GM12878 (cell line): ENCODE measurements around the gene ENOX1. TPM values are rescaled to one million over a fixed set of nuclear protein-coding genes. Genes with fewer than 3 reads are reported as not detected.

Experiments
- ATAC-seq: fragments of 200-7000 bp; cut with Tn5 transposase; 3 replicates; pipeline ENCODE4 v1.9.1; 2020; ENCODE audit warnings: mild to moderate bottlenecking, moderate library complexity
- BruUV-seq: library from RNA; stranded (reverse); fragments of 400-500 nt; replicated peaks from 2 replicates; lab custom pipeline; 2021; lab: Mats Ljungman, UMichigan
- CTCF ChIA-PET: fragments of 300-600 bp; sonication (Branson Sonifier 250); formaldehyde crosslinking; extraction: SDS; loops from one replicate; lab custom pipeline; 2021; ENCODE audit warnings: inconsistent platforms; lab: Yijun Ruan, JAX
- POLR2A ChIA-PET: fragments of 350-600 bp; formaldehyde crosslinking; extraction: SDS; loops from one replicate; lab custom pipeline; 2021; ENCODE audit warnings: inconsistent platforms; lab: Charles Lee
- RAD21 ChIA-PET: fragments of 300-600 bp; sonication (Branson Sonifier 250); formaldehyde crosslinking; loops from one replicate; lab custom pipeline; 2023; ENCODE audit warnings: antibody characterized with exemption; ENCODE audit not compliant: unreplicated experiment; lab: Charles Lee
- SMC1A ChIA-PET: fragments of 300-600 bp; sonication (Branson Sonifier 250); formaldehyde crosslinking; loops from one replicate; lab custom pipeline; 2023; ENCODE audit not compliant: unreplicated experiment, uncharacterized antibody; lab: Charles Lee
- DNase-seq: peaks from one replicate; pipeline ENCODE4 v3.0.0-alpha.2; 2011; ENCODE audit warnings: low read depth, low spot score
- FAIRE-seq: peaks from 3 replicates; lab custom pipeline; 2011; peaks lifted over from hg19 to GRCh38; lab: Jason Lieb, UNC
- H2AFZ ChIP-seq: 2 replicates; pipeline ENCODE4 v1.6.0; 2011; ENCODE audit warnings: low read depth, low read length, control low read depth; ENCODE audit not compliant: control insufficient read depth
- H3K27ac ChIP-seq: 2 replicates; pipeline ENCODE4 v1.5.1; 2011; ENCODE audit warnings: control low read depth; ENCODE audit not compliant: control insufficient read depth, insufficient read depth
- H3K27me3 ChIP-seq, 2 experiments: replicated peaks in 1 of 2; 2 replicates each; pipeline versions ENCODE4 v1.6.0 to v1.6.1; 2011; ENCODE audit warnings: low read length in 1 of 2; ENCODE audit not compliant: control insufficient read depth in 2 of 2, insufficient read depth in 2 of 2
- H3K36me3 ChIP-seq, 2 experiments: 2 replicates each; pipeline ENCODE4 v1.5.1; 2011; ENCODE audit warnings: low read length in 1 of 2; ENCODE audit not compliant: control insufficient read depth in 2 of 2, insufficient read depth in 2 of 2
- H3K4me1 ChIP-seq: 2 replicates; pipeline ENCODE4 v1.6.1; 2011; ENCODE audit warnings: mild to moderate bottlenecking, low read length, moderate library complexity, mixed read lengths; ENCODE audit not compliant: control insufficient read depth, insufficient read depth
- H3K4me2 ChIP-seq: 2 replicates; pipeline ENCODE4 v1.6.0; 2011; ENCODE audit warnings: control low read depth; ENCODE audit not compliant: control insufficient read depth, insufficient read depth
- H3K4me3 ChIP-seq: fragments of 200-600 bp; sonication (generic); 2 replicates; pipeline ENCODE4 v1.5.1; 2016
- H3K79me2 ChIP-seq: 2 replicates; pipeline ENCODE4 v1.6.0; 2011; ENCODE audit warnings: low read length; ENCODE audit not compliant: control insufficient read depth, insufficient read depth
- H3K9ac ChIP-seq: 2 replicates; pipeline ENCODE4 v1.8.0; 2011; ENCODE audit warnings: low read length, control low read depth, mixed read lengths; ENCODE audit not compliant: control insufficient read depth, insufficient read depth
- H3K9me3 ChIP-seq: replicated peaks from 3 replicates; pipeline ENCODE4 v1.5.1; 2011; ENCODE audit warnings: mild to moderate bottlenecking, low read length; ENCODE audit not compliant: control insufficient read depth, insufficient read depth
- H4K20me1 ChIP-seq: 2 replicates; pipeline ENCODE4 v1.6.0; 2011; ENCODE audit not compliant: control insufficient read depth, insufficient read depth
- GABPA ChIP-seq: IDR thresholded peaks from 2 replicates; pipeline ENCODE4 v1.6.1; 2014; ENCODE audit warnings: antibody characterized with exemption, low read depth, mild to moderate bottlenecking, inconsistent platforms
- GATAD2B ChIP-seq: fragments of 450-650 bp; conservative IDR thresholded peaks from 2 replicates; pipeline ENCODE4 v1.6.1; 2017; ENCODE audit warnings: low read depth, mild to moderate bottlenecking, moderate library complexity
- IKZF2 ChIP-seq, 2 experiments: fragments of 450-650 bp; IDR thresholded peaks; 2 replicates each; pipeline ENCODE4 v1.6.1; 2017; ENCODE audit warnings: mild to moderate bottlenecking in 2 of 2, moderate library complexity in 2 of 2
- MXI1 ChIP-seq: fragments of 150-350 bp; IDR thresholded peaks from 2 replicates; pipeline ENCODE4 v1.6.1; 2011; ENCODE audit warnings: low read depth, mild to moderate bottlenecking, inconsistent platforms, low read length, improper control_type of control experiment
- SP1 ChIP-seq: IDR thresholded peaks from one replicate; pipeline ENCODE4 v1.6.1; 2011; ENCODE audit warnings: low read depth, low read length
- SPI1 ChIP-seq: IDR thresholded peaks from 2 replicates; pipeline ENCODE4 v1.6.1; 2011; ENCODE audit warnings: low read depth, mild to moderate bottlenecking, low read length, moderate library complexity, borderline replicate concordance; ENCODE audit not compliant: insufficient read depth
- SREBF2 ChIP-seq: IDR thresholded peaks from 2 replicates; pipeline ENCODE4 v1.6.1; 2012; ENCODE audit warnings: mild to moderate bottlenecking, low read length
- TCF12 ChIP-seq: IDR thresholded peaks from 2 replicates; pipeline ENCODE4 v1.6.1; 2011; ENCODE audit warnings: low read depth, mild to moderate bottlenecking, low read length
- TCF3 ChIP-seq: IDR thresholded peaks from 2 replicates; pipeline ENCODE4 v1.6.1; 2012; ENCODE audit warnings: low read depth, mild to moderate bottlenecking, low read length, borderline replicate concordance; ENCODE audit not compliant: insufficient read depth
- ZSCAN29 ChIP-seq: fragments of 450-650 bp; IDR thresholded peaks from 2 replicates; pipeline ENCODE4 v1.6.1; 2017; ENCODE audit warnings: mild to moderate bottlenecking, moderate library complexity
- WGBS: methylation state at CpG from one replicate; pipeline ENCODE4 v1.1.6; 2016; ENCODE audit warnings: low lambda C conversion rate; ENCODE audit not compliant: insufficient replicate concordance, insufficient coverage; ENCODE audit errors: missing lambda C conversion rate; 5-methylcytosine and 5-hydroxymethylcytosine counted together
- in situ Hi-C: fragments of 300-500 bp; cut with MboI; formaldehyde crosslinking; loops from 9 replicates; pipeline ENCODE4 v1.14.3; 2018; ENCODE audit warnings: mixed read lengths
- intact Hi-C: fragments of 100-400 bp; cut with micrococcal nuclease; formaldehyde crosslinking; loops from one replicate; pipeline ENCODE4 v1.14.2; 2022; ENCODE audit not compliant: unreplicated experiment
- polyA plus RNA-seq, 11 experiments: library from polyadenylated mRNA; depleted of rRNA in 4 of 11; unstranded in 6 of 11; stranded (reverse) in 5 of 11; fragments of >200 nt; fragmentation: Nextera tagmentation in 4 of 11; fragmentation: Illumina TruSeq in 1 of 11; extraction: Ambion mirVana in 4 of 11; extraction: Trizol in 1 of 11; gene quantifications; 1 replicate in 1 of 11; 2 replicates in 10 of 11; pipeline versions ENCODE4 v1.2.1 to v1.2.3, GENCODE V29; 2011 to 2016; ENCODE audit warnings: inconsistent platforms in 2 of 11, missing spikeins in 2 of 11, low read depth in 1 of 11
- total RNA-seq, 4 experiments: library from RNA; depleted of rRNA in 3 of 4; stranded (reverse); fragments of >200 nt in 3 of 4; fragmentation: Illumina TruSeq in 1 of 4; extraction: Trizol in 1 of 4; gene quantifications; 2 replicates each; pipeline versions ENCODE4 v1.2.1 to v1.2.3, GENCODE V29; 2013 to 2021
- TF ChIP-seq, protein P1 (sequence below): fragments of 450-650 bp; IDR thresholded peaks from 2 replicates; pipeline ENCODE4 v1.6.1; 2016; ENCODE audit warnings: mild to moderate bottlenecking
- TF ChIP-seq, protein P2 (sequence below): fragments of 450-650 bp; IDR thresholded peaks from 2 replicates; pipeline ENCODE4 v1.6.1; 2017; ENCODE audit warnings: mild to moderate bottlenecking, low read depth, inconsistent platforms; ENCODE audit not compliant: poor library complexity, severe bottlenecking
- TF ChIP-seq, protein P3 (sequence below): fragments of 450-650 bp; conservative IDR thresholded peaks from 2 replicates; pipeline ENCODE4 v1.6.1; 2017; ENCODE audit warnings: mild to moderate bottlenecking, moderate library complexity
- TF ChIP-seq, protein P4 (sequence below): fragments of 450-650 bp; IDR thresholded peaks from 2 replicates; pipeline ENCODE4 v1.6.1; 2014; ENCODE audit warnings: mild to moderate bottlenecking

ENOX1 gene
- total and polyA plus RNA-seq, 10 of the 15 experiments (the other 5 are each of a cell fraction or from before 2014, with no cell fraction given), result 0.11 to 0.26 (median 0.15) TPM

DNA sequence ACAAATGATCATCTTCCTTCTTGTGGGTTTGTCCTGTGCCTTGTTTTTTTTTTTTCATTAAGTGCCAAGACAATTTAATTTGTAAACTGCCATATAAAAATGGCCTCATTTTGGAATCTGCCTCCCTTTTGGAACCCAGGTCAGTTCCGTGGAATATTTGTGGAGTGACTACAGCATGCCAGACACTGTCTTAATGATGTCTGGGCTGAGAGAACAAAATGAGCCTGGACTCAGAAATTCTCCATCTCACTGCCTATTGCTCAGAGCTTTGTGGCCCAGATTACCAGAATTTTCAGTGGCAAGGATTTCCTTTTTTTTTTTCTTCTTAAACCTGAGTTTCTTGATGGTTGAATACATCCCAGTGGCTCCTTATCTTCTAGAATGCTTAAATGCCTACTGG, 340.6 kb downstream of the ENOX1 start:
- in situ Hi-C loops, result no loop called here
- BruUV-seq, result no TSS peak

DNA sequence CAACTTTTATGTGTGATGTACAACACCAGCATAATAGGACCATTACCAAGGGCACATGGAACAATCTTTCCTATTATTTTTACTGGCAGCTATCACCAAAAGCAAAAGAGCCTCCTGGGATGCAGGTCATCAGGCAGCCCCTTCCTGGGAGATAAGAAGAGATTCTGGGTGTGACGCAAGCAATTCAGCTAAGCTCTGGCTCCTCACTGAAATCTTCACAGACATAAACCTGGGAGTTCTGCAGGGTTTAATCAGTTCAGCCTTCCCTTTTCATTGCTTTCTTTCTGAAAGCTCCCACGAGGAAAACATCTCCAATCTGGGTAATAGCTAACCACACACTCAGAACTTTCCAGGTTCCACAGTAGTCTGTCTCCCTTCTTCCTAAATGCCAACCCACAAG, 341.1 kb downstream of the ENOX1 start:
- BruUV-seq, result no TSS peak
- POLR2A ChIA-PET, result no interaction called here
- TF ChIP-seq, protein P1, sequence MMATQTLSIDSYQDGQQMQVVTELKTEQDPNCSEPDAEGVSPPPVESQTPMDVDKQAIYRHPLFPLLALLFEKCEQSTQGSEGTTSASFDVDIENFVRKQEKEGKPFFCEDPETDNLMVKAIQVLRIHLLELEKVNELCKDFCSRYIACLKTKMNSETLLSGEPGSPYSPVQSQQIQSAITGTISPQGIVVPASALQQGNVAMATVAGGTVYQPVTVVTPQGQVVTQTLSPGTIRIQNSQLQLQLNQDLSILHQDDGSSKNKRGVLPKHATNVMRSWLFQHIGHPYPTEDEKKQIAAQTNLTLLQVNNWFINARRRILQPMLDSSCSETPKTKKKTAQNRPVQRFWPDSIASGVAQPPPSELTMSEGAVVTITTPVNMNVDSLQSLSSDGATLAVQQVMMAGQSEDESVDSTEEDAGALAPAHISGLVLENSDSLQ, result no peak
- TF ChIP-seq SPI1 (no peak), SREBF2 (no peak), TCF12 (no peak), IKZF2 (IDR thresholded peaks at IDR 0.05) (no peak)
- TF ChIP-seq, protein P2, sequence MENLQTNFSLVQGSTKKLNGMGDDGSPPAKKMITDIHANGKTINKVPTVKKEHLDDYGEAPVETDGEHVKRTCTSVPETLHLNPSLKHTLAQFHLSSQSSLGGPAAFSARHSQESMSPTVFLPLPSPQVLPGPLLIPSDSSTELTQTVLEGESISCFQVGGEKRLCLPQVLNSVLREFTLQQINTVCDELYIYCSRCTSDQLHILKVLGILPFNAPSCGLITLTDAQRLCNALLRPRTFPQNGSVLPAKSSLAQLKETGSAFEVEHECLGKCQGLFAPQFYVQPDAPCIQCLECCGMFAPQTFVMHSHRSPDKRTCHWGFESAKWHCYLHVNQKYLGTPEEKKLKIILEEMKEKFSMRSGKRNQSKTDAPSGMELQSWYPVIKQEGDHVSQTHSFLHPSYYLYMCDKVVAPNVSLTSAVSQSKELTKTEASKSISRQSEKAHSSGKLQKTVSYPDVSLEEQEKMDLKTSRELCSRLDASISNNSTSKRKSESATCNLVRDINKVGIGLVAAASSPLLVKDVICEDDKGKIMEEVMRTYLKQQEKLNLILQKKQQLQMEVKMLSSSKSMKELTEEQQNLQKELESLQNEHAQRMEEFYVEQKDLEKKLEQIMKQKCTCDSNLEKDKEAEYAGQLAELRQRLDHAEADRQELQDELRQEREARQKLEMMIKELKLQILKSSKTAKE, result no peak
- TF ChIP-seq, protein P3, sequence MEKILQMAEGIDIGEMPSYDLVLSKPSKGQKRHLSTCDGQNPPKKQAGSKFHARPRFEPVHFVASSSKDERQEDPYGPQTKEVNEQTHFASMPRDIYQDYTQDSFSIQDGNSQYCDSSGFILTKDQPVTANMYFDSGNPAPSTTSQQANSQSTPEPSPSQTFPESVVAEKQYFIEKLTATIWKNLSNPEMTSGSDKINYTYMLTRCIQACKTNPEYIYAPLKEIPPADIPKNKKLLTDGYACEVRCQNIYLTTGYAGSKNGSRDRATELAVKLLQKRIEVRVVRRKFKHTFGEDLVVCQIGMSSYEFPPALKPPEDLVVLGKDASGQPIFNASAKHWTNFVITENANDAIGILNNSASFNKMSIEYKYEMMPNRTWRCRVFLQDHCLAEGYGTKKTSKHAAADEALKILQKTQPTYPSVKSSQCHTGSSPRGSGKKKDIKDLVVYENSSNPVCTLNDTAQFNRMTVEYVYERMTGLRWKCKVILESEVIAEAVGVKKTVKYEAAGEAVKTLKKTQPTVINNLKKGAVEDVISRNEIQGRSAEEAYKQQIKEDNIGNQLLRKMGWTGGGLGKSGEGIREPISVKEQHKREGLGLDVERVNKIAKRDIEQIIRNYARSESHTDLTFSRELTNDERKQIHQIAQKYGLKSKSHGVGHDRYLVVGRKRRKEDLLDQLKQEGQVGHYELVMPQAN, result no peak

More for the DNA sequence above, 340.6 kb downstream of the ENOX1 start:
- FAIRE-seq (no peak), DNase-seq (no peak), ATAC-seq (no peak)
- TF ChIP-seq SP1 (no peak), ZSCAN29 (no peak), MXI1 (no peak), GABPA (no peak), GATAD2B (no peak), TCF3 (no peak)
- TF ChIP-seq, protein P4, sequence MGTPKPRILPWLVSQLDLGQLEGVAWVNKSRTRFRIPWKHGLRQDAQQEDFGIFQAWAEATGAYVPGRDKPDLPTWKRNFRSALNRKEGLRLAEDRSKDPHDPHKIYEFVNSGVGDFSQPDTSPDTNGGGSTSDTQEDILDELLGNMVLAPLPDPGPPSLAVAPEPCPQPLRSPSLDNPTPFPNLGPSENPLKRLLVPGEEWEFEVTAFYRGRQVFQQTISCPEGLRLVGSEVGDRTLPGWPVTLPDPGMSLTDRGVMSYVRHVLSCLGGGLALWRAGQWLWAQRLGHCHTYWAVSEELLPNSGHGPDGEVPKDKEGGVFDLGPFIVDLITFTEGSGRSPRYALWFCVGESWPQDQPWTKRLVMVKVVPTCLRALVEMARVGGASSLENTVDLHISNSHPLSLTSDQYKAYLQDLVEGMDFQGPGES, result no peak
- Histone ChIP-seq H2AFZ (no peak overlapping the region), H4K20me1 (no peaks in the 10 kb centered on the region), H3K9ac (no peak overlapping the region), H3K4me2 (no peak overlapping the region), H3K4me1 (no peaks in the 10 kb centered on the region), H3K9me3 (no peaks in the 10 kb centered on the region), H3K79me2 (no peaks in the 10 kb centered on the region), H3K36me3 (no peaks in the 10 kb centered on the region), H3K27me3 (no peaks in the 10 kb centered on the region; a peak in 1 of 4 replicates), H3K27ac (no peak overlapping the region), H3K4me3 (no peak overlapping the region)
- ChIA-PET SMC1A (interaction anchor here (1.2 kb wide), 1 partner anchor 15 kb away, joined by 3 read pairs; no protein-coding TSS in a partner anchor), POLR2A (no interaction called here), RAD21 (no interaction called here), CTCF (no interaction called here)
- intact Hi-C loops, result no loop called here
- 0% methylated on average over 1 of the region's 1 CpG for WGBS

More for the DNA sequence above, 341.1 kb downstream of the ENOX1 start:
- H3K4me3 ChIP-seq, result no peak overlapping the region
- WGBS, result 48% methylated on average over 2 of the region's 2 CpGs
- DNase-seq, result no peak
- no peak overlapping the region for H3K27ac ChIP-seq
- intact Hi-C loops, result no loop called here
- no peaks in the 10 kb centered on the region for H4K20me1 ChIP-seq
- no peak for FAIRE-seq
- H3K9me3 ChIP-seq, result no peaks in the 10 kb centered on the region
- ChIA-PET RAD21 (no interaction called here), CTCF (interaction anchor here (0.6 kb wide), 1 partner anchor 196 kb away, joined by 3 read pairs; no protein-coding TSS in a partner anchor), SMC1A (interaction anchor here (1.2 kb wide), 1 partner anchor 15 kb away, joined by 3 read pairs; no protein-coding TSS in a partner anchor)
- H3K4me2 ChIP-seq, result no peak overlapping the region
- no peak overlapping the region for H2AFZ ChIP-seq
- no peaks in the 10 kb centered on the region for H3K36me3 ChIP-seq
- no peak for ATAC-seq
- no peak overlapping the region for H3K9ac ChIP-seq
- no peaks in the 10 kb centered on the region for H3K4me1 ChIP-seq
- H3K79me2 ChIP-seq, result no peaks in the 10 kb centered on the region
- no peaks in the 10 kb centered on the region; a peak in 1 of 4 replicates for H3K27me3 ChIP-seq
- in situ Hi-C loops, result no loop called here
